ENCODE measurements around the gene NEUROD2.

GRCh38 chr17:39602533-39603303, 5.0 kb downstream of the NEUROD2 start:
- TF ChIP-seq, protein P1, sequence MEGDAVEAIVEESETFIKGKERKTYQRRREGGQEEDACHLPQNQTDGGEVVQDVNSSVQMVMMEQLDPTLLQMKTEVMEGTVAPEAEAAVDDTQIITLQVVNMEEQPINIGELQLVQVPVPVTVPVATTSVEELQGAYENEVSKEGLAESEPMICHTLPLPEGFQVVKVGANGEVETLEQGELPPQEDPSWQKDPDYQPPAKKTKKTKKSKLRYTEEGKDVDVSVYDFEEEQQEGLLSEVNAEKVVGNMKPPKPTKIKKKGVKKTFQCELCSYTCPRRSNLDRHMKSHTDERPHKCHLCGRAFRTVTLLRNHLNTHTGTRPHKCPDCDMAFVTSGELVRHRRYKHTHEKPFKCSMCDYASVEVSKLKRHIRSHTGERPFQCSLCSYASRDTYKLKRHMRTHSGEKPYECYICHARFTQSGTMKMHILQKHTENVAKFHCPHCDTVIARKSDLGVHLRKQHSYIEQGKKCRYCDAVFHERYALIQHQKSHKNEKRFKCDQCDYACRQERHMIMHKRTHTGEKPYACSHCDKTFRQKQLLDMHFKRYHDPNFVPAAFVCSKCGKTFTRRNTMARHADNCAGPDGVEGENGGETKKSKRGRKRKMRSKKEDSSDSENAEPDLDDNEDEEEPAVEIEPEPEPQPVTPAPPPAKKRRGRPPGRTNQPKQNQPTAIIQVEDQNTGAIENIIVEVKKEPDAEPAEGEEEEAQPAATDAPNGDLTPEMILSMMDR (IDR thresholded peaks at IDR 0.05) = no peak
- no peak for TF ChIP-seq POLR2A (IDR thresholded peaks at IDR 0.05)
